K562 (cell line): ENCODE results near the gene RNF32.

Source experiments
- TF ChIP-seq, protein P1 (sequence below), 2 experiments: fragments of 200-800 bp in 1 of 2; sonication (Bioruptor generic) in 1 of 2; sonication (generic) in 1 of 2; formaldehyde crosslinking in 1 of 2; IDR thresholded peaks in 1 of 2; conservative IDR thresholded peaks in 1 of 2; 2 replicates each; pipeline versions ENCODE4 v1.5.0 to v1.6.1; 2016 to 2020; ENCODE audit warnings: missing compliant biosample characterization in 1 of 2, missing genetic modification characterization in 1 of 2, missing genetic modification reagents in 1 of 2
- TF ChIP-seq, protein P2 (sequence below): fragments of 450-650 bp; conservative IDR thresholded peaks from 2 replicates; pipeline ENCODE4 v1.6.1; 2016; ENCODE audit warnings: missing genetic modification characterization, low read depth, mild to moderate bottlenecking, control low read depth, missing compliant biosample characterization

GRCh38 chr7:156654511-156655234 lies 14.1 kb downstream of the RNF32 start:
- TF ChIP-seq, protein P1, sequence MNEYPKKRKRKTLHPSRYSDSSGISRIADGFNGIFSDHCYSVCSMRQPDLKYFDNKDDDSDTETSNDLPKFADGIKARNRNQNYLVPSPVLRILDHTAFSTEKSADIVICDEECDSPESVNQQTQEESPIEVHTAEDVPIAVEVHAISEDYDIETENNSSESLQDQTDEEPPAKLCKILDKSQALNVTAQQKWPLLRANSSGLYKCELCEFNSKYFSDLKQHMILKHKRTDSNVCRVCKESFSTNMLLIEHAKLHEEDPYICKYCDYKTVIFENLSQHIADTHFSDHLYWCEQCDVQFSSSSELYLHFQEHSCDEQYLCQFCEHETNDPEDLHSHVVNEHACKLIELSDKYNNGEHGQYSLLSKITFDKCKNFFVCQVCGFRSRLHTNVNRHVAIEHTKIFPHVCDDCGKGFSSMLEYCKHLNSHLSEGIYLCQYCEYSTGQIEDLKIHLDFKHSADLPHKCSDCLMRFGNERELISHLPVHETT (CRISPR knock-in tag; conservative IDR thresholded peaks at IDR 0.05 in 1 of 2, IDR thresholded peaks at IDR 0.05 in 1 of 2): no peak
- TF ChIP-seq, protein P2, sequence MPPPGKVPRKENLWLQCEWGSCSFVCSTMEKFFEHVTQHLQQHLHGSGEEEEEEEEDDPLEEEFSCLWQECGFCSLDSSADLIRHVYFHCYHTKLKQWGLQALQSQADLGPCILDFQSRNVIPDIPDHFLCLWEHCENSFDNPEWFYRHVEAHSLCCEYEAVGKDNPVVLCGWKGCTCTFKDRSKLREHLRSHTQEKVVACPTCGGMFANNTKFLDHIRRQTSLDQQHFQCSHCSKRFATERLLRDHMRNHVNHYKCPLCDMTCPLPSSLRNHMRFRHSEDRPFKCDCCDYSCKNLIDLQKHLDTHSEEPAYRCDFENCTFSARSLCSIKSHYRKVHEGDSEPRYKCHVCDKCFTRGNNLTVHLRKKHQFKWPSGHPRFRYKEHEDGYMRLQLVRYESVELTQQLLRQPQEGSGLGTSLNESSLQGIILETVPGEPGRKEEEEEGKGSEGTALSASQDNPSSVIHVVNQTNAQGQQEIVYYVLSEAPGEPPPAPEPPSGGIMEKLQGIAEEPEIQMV (tag): no peak
